Natural killer cell (primary cell): ENCODE data around the gene TRIM2. TPM values are rescaled to one million over a fixed set of nuclear protein-coding genes. Genes with fewer than 3 reads are reported as not detected.

Experiments used
- ATAC-seq, 3 donors: fragments of 150-1000 bp in 2 of 3; fragments of 200-7000 bp in 1 of 3; cut with Tn5 transposase; 1 replicate in 1 of 3; 2 replicates in 2 of 3; pipeline ENCODE4 v1.10.0; 2021; ENCODE audit warnings: mild to moderate bottlenecking in 2 of 3, moderate library complexity in 2 of 3
- DNase-seq, 2 donors: peaks; one replicate each; pipeline versions ENCODE4 v3.0.0 to v3.0.0-alpha.2; 2013 to 2021; ENCODE audit warnings: mixed read lengths in 1 of 2
- H3K27ac ChIP-seq: one replicate; pipeline ENCODE4 v1.5.1; 2013; ENCODE audit warnings: mild to moderate bottlenecking, low read length
- H3K27me3 ChIP-seq: one replicate; pipeline ENCODE4 v1.6.1; 2013; ENCODE audit warnings: low read length; ENCODE audit not compliant: control insufficient read depth, insufficient read depth
- H3K36me3 ChIP-seq: one replicate; pipeline ENCODE4 v1.6.1; 2013; ENCODE audit warnings: low read length; ENCODE audit not compliant: control insufficient read depth, insufficient read depth
- H3K4me1 ChIP-seq: one replicate; pipeline ENCODE4 v1.6.1; 2013; ENCODE audit warnings: low read length; ENCODE audit not compliant: control insufficient read depth, insufficient read depth
- H3K4me3 ChIP-seq: one replicate; pipeline ENCODE4 v1.5.1; 2013; ENCODE audit warnings: low read length
- H3K9me3 ChIP-seq: one replicate; pipeline ENCODE4 v1.6.1; 2013; ENCODE audit warnings: low read length; ENCODE audit not compliant: control insufficient read depth, insufficient read depth
- H3K27ac Mint-ChIP-seq, 2 donors: one replicate each; pipeline ENCODE4 v1.8.0; 2022; ENCODE audit warnings: mild to moderate bottlenecking in 2 of 2, mixed read lengths in 2 of 2, moderate library complexity in 1 of 2
- H3K27me3 Mint-ChIP-seq, 2 donors: one replicate each; pipeline ENCODE4 v1.8.0; 2022; ENCODE audit warnings: low read depth in 2 of 2, mixed read lengths in 2 of 2
- H3K36me3 Mint-ChIP-seq: one replicate; pipeline ENCODE4 v1.8.0; 2022; ENCODE audit warnings: mixed read lengths
- H3K4me1 Mint-ChIP-seq, 2 donors: one replicate each; pipeline ENCODE4 v1.8.0; 2022; ENCODE audit warnings: mixed read lengths in 2 of 2
- H3K4me3 Mint-ChIP-seq: one replicate; pipeline ENCODE4 v1.8.0; 2022; ENCODE audit warnings: mild to moderate bottlenecking, moderate library complexity, mixed read lengths
- H3K9me3 Mint-ChIP-seq, 2 donors: one replicate each; pipeline ENCODE4 v1.8.0; 2022; ENCODE audit warnings: mixed read lengths in 2 of 2
- WGBS: methylation state at CpG from one replicate; pipeline ENCODE4 v1.1.7; 2013; ENCODE audit warnings: missing lambda C conversion rate; ENCODE audit not compliant: insufficient coverage; 5-methylcytosine and 5-hydroxymethylcytosine counted together
- intact Hi-C: fragments of 100-400 bp; cut with micrococcal nuclease; formaldehyde crosslinking; loops from one replicate; pipeline ENCODE4 v1.14.2; 2022
- total RNA-seq, 4 donors: library from RNA; stranded (reverse); fragments of 120-200 nt in 1 of 4; gene quantifications; one replicate each; pipeline versions ENCODE4 v1.2.3 to v1.2.4, GENCODE V29; 2013 to 2022
- TF ChIP-seq, protein P1 (sequence below): fragments of 200-600 bp; IDR thresholded peaks from one replicate; pipeline ENCODE4 v1.8.0; 2022; ENCODE audit warnings: antibody characterized with exemption

The TRIM2 gene
- total RNA-seq, 3 donors from 2014 or later (not counting 1 experiment from before 2014, with no cell fraction given) = 0.11 TPM; not detected in 2

DNA sequence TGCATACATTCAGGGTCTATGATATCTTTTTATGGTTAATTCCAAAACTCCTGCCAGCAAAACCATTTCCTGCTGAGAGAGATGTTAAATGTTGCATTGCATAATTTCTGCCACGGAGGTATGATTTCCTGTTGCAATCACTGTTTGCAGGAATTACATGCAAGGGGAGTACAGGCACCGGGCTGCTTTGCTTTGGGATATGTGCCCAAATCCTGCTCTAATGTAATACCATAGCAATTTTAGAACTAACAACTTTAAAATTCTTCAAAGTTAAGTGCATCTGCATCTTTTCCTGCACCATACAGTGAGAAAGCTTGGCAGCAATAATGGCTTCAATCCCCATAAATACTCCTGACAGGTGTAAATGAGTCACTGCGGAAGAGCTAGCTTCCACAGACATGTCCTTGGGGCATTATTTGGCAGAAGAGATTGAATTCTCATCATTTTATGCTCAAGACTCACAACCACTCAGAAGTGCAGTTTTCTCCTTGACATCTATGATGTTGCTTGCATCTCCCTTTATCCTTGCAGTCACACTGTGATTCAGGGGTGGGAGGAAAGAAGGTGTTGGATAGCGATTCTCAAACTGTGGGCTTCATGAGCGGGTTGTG, 29.6 kb downstream of the TRIM2 start:
- Histone ChIP-seq H3K4me3 (no peak overlapping the region), H3K27ac (no peak overlapping the region), H3K4me1 (no peaks in the 10 kb centered on the region), H3K27me3 (no peaks in the 10 kb centered on the region), H3K9me3 (no peaks in the 10 kb centered on the region), H3K36me3 (no peaks in the 10 kb centered on the region)
- intact Hi-C loops = no loop called here
- peaks cover 18 to 23% of the 10 kb centered on the region in 2 donors for H3K27me3 Mint-ChIP-seq
- 57% methylated on average over 5 of the region's 5 CpGs for whole genome bisulfite sequencing
- no peaks in the 10 kb centered on the region for H3K9me3 Mint-ChIP-seq
- H3K27ac Mint-ChIP-seq = no peak overlapping the region
- H3K4me1 Mint-ChIP-seq = peaks cover 0 to 8% of the 10 kb centered on the region in 2 donors
- DNase-seq (no peak), ATAC-seq (no peak)
- H3K4me3 Mint-ChIP-seq = no peak overlapping the region
- TF ChIP-seq, protein P1, sequence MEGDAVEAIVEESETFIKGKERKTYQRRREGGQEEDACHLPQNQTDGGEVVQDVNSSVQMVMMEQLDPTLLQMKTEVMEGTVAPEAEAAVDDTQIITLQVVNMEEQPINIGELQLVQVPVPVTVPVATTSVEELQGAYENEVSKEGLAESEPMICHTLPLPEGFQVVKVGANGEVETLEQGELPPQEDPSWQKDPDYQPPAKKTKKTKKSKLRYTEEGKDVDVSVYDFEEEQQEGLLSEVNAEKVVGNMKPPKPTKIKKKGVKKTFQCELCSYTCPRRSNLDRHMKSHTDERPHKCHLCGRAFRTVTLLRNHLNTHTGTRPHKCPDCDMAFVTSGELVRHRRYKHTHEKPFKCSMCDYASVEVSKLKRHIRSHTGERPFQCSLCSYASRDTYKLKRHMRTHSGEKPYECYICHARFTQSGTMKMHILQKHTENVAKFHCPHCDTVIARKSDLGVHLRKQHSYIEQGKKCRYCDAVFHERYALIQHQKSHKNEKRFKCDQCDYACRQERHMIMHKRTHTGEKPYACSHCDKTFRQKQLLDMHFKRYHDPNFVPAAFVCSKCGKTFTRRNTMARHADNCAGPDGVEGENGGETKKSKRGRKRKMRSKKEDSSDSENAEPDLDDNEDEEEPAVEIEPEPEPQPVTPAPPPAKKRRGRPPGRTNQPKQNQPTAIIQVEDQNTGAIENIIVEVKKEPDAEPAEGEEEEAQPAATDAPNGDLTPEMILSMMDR = no peak
- H3K36me3 Mint-ChIP-seq = no peaks in the 10 kb centered on the region

DNA sequence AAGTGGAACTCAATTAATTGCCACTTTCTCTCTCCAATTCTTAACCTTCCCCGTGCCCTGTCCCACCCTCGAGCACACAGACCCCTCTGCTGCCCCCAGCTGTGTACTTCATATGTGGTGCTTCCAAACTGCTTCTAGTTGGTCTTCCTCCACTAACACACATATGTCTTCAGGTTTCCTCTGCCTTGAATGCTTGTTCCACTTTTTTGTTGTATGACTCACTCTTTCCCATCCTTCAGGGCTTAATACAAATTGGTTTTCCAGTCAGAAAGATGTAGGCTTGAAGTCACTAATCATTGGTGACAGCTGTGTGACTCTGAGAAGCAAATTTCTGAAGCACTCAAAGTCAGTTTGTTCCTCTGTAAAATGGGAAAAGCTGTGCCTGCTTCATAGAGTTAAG, 30.6 kb downstream of the TRIM2 start:
- Mint-ChIP-seq H3K36me3 (no peaks in the 10 kb centered on the region), H3K4me1 (peaks cover 0 to 8% of the 10 kb centered on the region in 2 donors), H3K4me3 (no peak overlapping the region), H3K27ac (no peak overlapping the region), H3K27me3 (peaks cover 17 to 22% of the 10 kb centered on the region in 2 donors), H3K9me3 (no peaks in the 10 kb centered on the region)
- H3K36me3 ChIP-seq = no peaks in the 10 kb centered on the region
- TF ChIP-seq, protein P1 = no peak
- no peak for DNase-seq
- H3K27ac ChIP-seq = no peak overlapping the region
- H3K4me1 ChIP-seq = no peaks in the 10 kb centered on the region
- 72% methylated on average over 2 of the region's 2 CpGs for WGBS
- H3K4me3 ChIP-seq = no peak overlapping the region
- intact Hi-C loops = no loop called here
- ATAC-seq = no peak
- H3K9me3 ChIP-seq = no peaks in the 10 kb centered on the region
- no peaks in the 10 kb centered on the region for H3K27me3 ChIP-seq

DNA sequence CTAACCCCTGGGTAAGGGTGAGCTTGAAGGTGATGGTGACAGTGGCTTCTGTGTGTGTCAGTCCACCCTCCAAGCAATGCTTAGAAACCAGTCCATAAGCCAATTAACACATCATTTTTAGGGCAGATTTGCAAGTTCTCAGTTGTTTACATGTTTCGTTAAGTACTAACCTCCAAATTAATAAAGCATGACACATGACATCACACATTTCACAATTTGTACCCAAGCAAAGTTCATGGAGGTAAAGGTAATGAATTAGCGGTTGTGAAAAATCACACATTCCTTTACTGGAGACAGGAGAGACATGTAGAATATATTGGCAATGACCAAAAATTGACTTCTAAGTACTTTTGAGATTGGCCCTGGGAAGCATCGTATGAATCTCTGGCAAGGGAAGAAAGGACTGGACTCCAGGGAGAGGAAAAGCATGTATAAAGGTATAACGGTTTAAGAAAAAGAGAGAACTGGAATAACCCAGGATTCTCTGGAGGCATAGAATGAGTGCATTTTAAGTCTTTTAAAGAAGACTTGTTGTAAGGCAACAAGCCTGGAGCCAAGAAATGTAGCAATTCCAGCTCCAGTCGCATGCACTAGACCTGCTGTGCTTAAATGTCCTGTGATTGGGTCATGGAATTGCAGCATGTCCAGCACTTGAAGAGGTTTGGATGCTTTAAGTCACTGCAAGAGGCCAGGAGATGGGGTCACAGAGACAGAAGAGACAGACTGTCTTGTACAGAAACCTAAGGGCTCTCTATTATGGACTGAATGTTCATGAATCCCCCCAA, 34.1 kb downstream of the TRIM2 start:
- Mint-ChIP-seq H3K4me1 (peaks cover 0 to 3% of the 10 kb centered on the region in 2 donors), H3K27ac (no peak overlapping the region), H3K9me3 (no peaks in the 10 kb centered on the region), H3K27me3 (peaks cover 9 to 14% of the 10 kb centered on the region in 2 donors), H3K4me3 (no peak overlapping the region), H3K36me3 (no peaks in the 10 kb centered on the region)
- WGBS = 93% methylated on average over 3 of the region's 5 CpGs
- intact Hi-C loops = no loop called here
- Histone ChIP-seq H3K9me3 (no peaks in the 10 kb centered on the region), H3K4me3 (no peak overlapping the region), H3K4me1 (no peaks in the 10 kb centered on the region), H3K27me3 (no peaks in the 10 kb centered on the region), H3K27ac (no peak overlapping the region), H3K36me3 (no peaks in the 10 kb centered on the region)
- DNase-seq (no peak), ATAC-seq (no peak)
- TF ChIP-seq, protein P1 = no peak
